Endothelial cell of umbilical vein (primary cell): ENCODE data around the gene POLA1. TPM values are rescaled to one million over a fixed set of nuclear protein-coding genes. Genes with fewer than 3 reads are reported as not detected.

Experiments used
- BruUV-seq: library from RNA; stranded (reverse); fragments of 400-500 nt; replicated peaks from 2 replicates; lab custom pipeline; 2021; lab: Mats Ljungman, UMichigan
- CTCF ChIA-PET: fragments of 300-600, 350-600 bp; sonication (Branson Sonifier 250); formaldehyde crosslinking; loops from one replicate; lab custom pipeline; 2021; ENCODE audit warnings: antibody characterized with exemption, inconsistent platforms; lab: Charles Lee
- POLR2A ChIA-PET: fragments of 300-600, 350-600 bp; sonication (Branson Sonifier 250); formaldehyde crosslinking; loops from one replicate; lab custom pipeline; 2021; ENCODE audit warnings: antibody characterized with exemption, inconsistent platforms; lab: Charles Lee
- DNase-seq: peaks from one replicate; pipeline ENCODE4 v3.0.0-alpha.2; 2011; ENCODE audit warnings: low read depth, low spot score
- FAIRE-seq: peaks from 2 replicates; lab custom pipeline; 2011; peaks lifted over from hg19 to GRCh38; lab: Jason Lieb, UNC
- H2AFZ ChIP-seq: 2 replicates; pipeline ENCODE4 v1.6.0; 2012; ENCODE audit warnings: low read depth, low read length, control low read depth, inconsistent platforms
- H3K27ac ChIP-seq: 2 replicates; pipeline ENCODE4 v1.5.1; 2011; ENCODE audit warnings: low read depth, mild to moderate bottlenecking, control low read depth, low read length, moderate library complexity; ENCODE audit not compliant: insufficient read depth
- H3K27me3 ChIP-seq, 2 experiments: 2 replicates each; pipeline versions ENCODE4 v1.6.0 to v1.6.1; 2011; ENCODE audit warnings: low read length in 2 of 2, mixed read lengths in 1 of 2; ENCODE audit not compliant: control insufficient read depth in 2 of 2, insufficient read depth in 2 of 2
- H3K36me3 ChIP-seq, 2 experiments: 2 replicates in 1 of 2; 3 replicates in 1 of 2; pipeline ENCODE4 v1.5.1; 2011; ENCODE audit warnings: low read length in 2 of 2, mild to moderate bottlenecking in 1 of 2, moderate library complexity in 1 of 2; ENCODE audit not compliant: control insufficient read depth in 2 of 2, insufficient read depth in 2 of 2; ENCODE audit errors: extremely low read depth in 1 of 2
- H3K4me1 ChIP-seq: 3 replicates; pipeline ENCODE4 v1.5.1; 2011; ENCODE audit warnings: mild to moderate bottlenecking, low read length; ENCODE audit not compliant: control insufficient read depth, insufficient read depth; ENCODE audit errors: extremely low read depth
- H3K4me2 ChIP-seq: 2 replicates; pipeline ENCODE4 v1.6.1; 2011; ENCODE audit warnings: low read length, control low read depth, mixed read lengths; ENCODE audit not compliant: insufficient read depth
- H3K4me3 ChIP-seq, 3 experiments: fragments of 200-600 bp in 1 of 3; sonication (generic), shearing (Covaris generic) in 1 of 3; replicated peaks in 1 of 3; 2 replicates each; pipeline ENCODE4 v1.5.1; 2011 to 2016; ENCODE audit warnings: control low read depth in 3 of 3, low read length in 3 of 3, mild to moderate bottlenecking in 2 of 3, inconsistent platforms in 1 of 3, low read depth in 1 of 3, moderate library complexity in 1 of 3; ENCODE audit not compliant: insufficient read depth in 1 of 3
- H3K79me2 ChIP-seq: 2 replicates; pipeline ENCODE4 v1.6.0; 2012; ENCODE audit warnings: low read length, inconsistent platforms; ENCODE audit not compliant: control insufficient read depth, insufficient read depth
- H3K9ac ChIP-seq: replicated peaks from 2 replicates; pipeline ENCODE3; 2011; ENCODE audit warnings: low read length, control low read depth; ENCODE audit not compliant: insufficient read depth; ENCODE audit errors: extremely low read depth
- H3K9me1 ChIP-seq: replicated peaks from 3 replicates; pipeline ENCODE4 v1.6.0; 2011; ENCODE audit warnings: mild to moderate bottlenecking, low read length; ENCODE audit not compliant: control insufficient read depth, insufficient read depth; ENCODE audit errors: extremely low read depth
- H3K9me3 ChIP-seq: replicated peaks from 2 replicates; pipeline ENCODE4 v1.5.1; 2012; ENCODE audit warnings: low read length, inconsistent platforms; ENCODE audit not compliant: control insufficient read depth, insufficient read depth
- H4K20me1 ChIP-seq: replicated peaks from 2 replicates; pipeline ENCODE3; 2011; ENCODE audit warnings: mild to moderate bottlenecking, low read length; ENCODE audit not compliant: control insufficient read depth, insufficient read depth; ENCODE audit errors: extremely low read depth
- EZH2 ChIP-seq: IDR thresholded peaks from 2 replicates; pipeline ENCODE4 v1.6.1; 2012; ENCODE audit warnings: borderline replicate concordance, low read depth, mild to moderate bottlenecking, moderate library complexity, low read length, inconsistent platforms; ENCODE audit not compliant: severe bottlenecking
- FOS ChIP-seq: IDR thresholded peaks from 2 replicates; pipeline ENCODE4 v1.6.1; 2011; ENCODE audit warnings: mild to moderate bottlenecking, low read length, moderate library complexity, borderline replicate concordance; ENCODE audit not compliant: insufficient read depth
- GATA2 ChIP-seq: IDR thresholded peaks from 2 replicates; pipeline ENCODE4 v1.7.0; 2011; ENCODE audit warnings: low read depth, mild to moderate bottlenecking, moderate library complexity, mixed read lengths, low read length; ENCODE audit not compliant: insufficient read length, insufficient read depth
- JUN ChIP-seq: IDR thresholded peaks from 2 replicates; pipeline ENCODE4 v1.6.1; 2011; ENCODE audit warnings: borderline replicate concordance, low read depth; ENCODE audit not compliant: insufficient read length, insufficient read depth
- MYC ChIP-seq: IDR thresholded peaks from one replicate; pipeline ENCODE4 v1.6.1; 2011; ENCODE audit warnings: mild to moderate bottlenecking, low read depth, low read length
- POLR2A ChIP-seq: IDR thresholded peaks from 2 replicates; pipeline ENCODE4 v1.6.1; 2012; ENCODE audit warnings: low read depth, mild to moderate bottlenecking, control low read depth, low read length
- POLR2AphosphoS5 ChIP-seq: IDR thresholded peaks from 2 replicates; pipeline ENCODE4 v1.6.1; 2012; ENCODE audit warnings: low read depth, mild to moderate bottlenecking, control low read depth, low read length, moderate library complexity; ENCODE audit not compliant: insufficient read depth
- dilution Hi-C: fragments of 300-500 bp; cut with MboI; formaldehyde crosslinking; loops from one replicate; pipeline ENCODE4 v1.15.0; 2019; ENCODE audit warnings: low sequenced_read_pairs; ENCODE audit not compliant: extremely low pct_ligation_motif_present
- intact Hi-C: fragments of 100-400 bp; cut with micrococcal nuclease; formaldehyde crosslinking; loops from one replicate; pipeline ENCODE4 v1.10.0; 2022
- polyA plus RNA-seq, 4 experiments: library from polyadenylated mRNA; depleted of rRNA in 3 of 4; stranded (reverse) in 3 of 4; unstranded in 1 of 4; fragments of >200 nt; gene quantifications; 2 replicates each; pipeline versions ENCODE4 v1.2.1 to v1.2.3, GENCODE V29; 2011 to 2012; ENCODE audit warnings: missing spikeins in 1 of 4
- total RNA-seq: library from RNA; stranded (reverse); gene quantifications from 2 replicates; pipeline ENCODE4 v1.2.3, GENCODE V29; 2021
- TF ChIP-seq, protein P1 (sequence below): IDR thresholded peaks from 2 replicates; pipeline ENCODE4 v1.6.1; 2011; ENCODE audit not compliant: insufficient read depth, insufficient read length
- TF ChIP-seq, protein P2 (sequence below), 2 donors: IDR thresholded peaks; 1 replicate in 1 of 2; 2 replicates in 1 of 2; pipeline ENCODE4 v1.5.1; 2011; ENCODE audit warnings: low read length in 2 of 2, mild to moderate bottlenecking in 2 of 2, moderate library complexity in 2 of 2, control low read depth in 1 of 2, inconsistent platforms in 1 of 2, low read depth in 1 of 2; ENCODE audit not compliant: insufficient read depth in 1 of 2; ENCODE audit errors: extremely low read depth in 1 of 2

POLA1 gene
- total and polyA plus RNA-seq, 2 donors (not counting 3 experiments of a cell fraction or from before 2014, with no cell fraction given): 1.8 to 18.6 TPM

DNA sequence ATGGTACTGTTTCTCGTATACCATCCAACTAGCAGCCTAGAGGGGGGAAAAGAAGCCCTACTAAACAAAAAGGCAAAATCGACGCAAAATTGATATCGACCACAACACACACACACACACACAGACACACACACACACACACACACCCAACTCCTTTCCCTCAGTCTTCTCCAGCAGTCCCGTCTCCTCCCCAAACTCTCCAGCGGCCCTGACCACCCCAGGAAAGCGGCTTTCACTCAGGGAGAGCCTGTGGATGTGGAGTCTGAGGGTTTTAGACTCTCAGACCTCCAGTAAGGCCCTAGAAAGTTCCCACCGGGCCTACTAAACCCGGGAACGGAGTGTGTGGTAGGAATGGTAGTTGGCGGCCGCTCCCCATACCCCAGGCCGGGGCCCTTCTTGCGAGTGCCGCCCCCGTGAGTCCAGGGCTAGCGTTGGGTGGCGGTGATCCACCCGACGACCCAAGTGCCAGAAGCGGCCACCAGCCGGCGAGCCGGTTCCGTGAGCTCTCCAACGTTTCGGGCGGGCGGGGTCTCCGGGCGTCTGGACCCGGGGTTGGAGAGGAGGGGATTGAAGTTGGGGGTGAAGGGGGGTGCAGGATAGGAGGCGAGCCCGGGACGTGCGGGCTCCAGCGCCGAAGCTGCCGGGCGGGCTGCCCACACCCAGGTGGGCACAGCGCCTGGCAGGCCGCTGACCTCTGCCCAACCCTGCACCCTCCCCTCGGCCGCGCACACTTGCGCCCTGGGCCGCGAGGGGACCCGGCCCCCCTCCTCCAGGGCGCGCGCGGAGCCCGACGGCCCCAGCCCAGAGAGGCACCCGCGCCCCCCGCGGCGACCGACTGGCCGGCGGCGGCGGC lies 308.3 kb downstream of the POLA1 start:
- FAIRE-seq (no peak), DNase-seq (no peak)
- ChIA-PET POLR2A (no interaction called here), CTCF (interaction anchor here (1.1 kb wide), 1 partner anchor 163 kb away, joined by 4 read pairs; no protein-coding TSS in a partner anchor)
- peaks cover 5% of the 10 kb centered on the region for H3K4me1 ChIP-seq
- no peak overlapping the region for H3K4me2 ChIP-seq
- intact Hi-C loops: no loop called here
- no peaks in the 10 kb centered on the region for H4K20me1 ChIP-seq
- no peaks in the 10 kb centered on the region for H3K9me1 ChIP-seq
- H3K27me3 ChIP-seq: peaks cover 30 to 54% of the 10 kb centered on the region in 2 experiments
- dilution Hi-C loops: no loop called here
- H3K9ac ChIP-seq: no peak overlapping the region
- no peak overlapping the region for H3K4me3 ChIP-seq
- H2AFZ ChIP-seq: no peak overlapping the region
- H3K36me3 ChIP-seq: no peaks in the 10 kb centered on the region
- no peak for TF ChIP-seq JUN
- TF ChIP-seq, protein P1, sequence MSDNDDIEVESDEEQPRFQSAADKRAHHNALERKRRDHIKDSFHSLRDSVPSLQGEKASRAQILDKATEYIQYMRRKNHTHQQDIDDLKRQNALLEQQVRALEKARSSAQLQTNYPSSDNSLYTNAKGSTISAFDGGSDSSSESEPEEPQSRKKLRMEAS: no peak
- TF ChIP-seq, protein P2, sequence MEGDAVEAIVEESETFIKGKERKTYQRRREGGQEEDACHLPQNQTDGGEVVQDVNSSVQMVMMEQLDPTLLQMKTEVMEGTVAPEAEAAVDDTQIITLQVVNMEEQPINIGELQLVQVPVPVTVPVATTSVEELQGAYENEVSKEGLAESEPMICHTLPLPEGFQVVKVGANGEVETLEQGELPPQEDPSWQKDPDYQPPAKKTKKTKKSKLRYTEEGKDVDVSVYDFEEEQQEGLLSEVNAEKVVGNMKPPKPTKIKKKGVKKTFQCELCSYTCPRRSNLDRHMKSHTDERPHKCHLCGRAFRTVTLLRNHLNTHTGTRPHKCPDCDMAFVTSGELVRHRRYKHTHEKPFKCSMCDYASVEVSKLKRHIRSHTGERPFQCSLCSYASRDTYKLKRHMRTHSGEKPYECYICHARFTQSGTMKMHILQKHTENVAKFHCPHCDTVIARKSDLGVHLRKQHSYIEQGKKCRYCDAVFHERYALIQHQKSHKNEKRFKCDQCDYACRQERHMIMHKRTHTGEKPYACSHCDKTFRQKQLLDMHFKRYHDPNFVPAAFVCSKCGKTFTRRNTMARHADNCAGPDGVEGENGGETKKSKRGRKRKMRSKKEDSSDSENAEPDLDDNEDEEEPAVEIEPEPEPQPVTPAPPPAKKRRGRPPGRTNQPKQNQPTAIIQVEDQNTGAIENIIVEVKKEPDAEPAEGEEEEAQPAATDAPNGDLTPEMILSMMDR (IDR thresholded peaks at IDR 0.05; ENCODE audit: extremely low read depth in 1 of 2, insufficient read depth in 1 of 2, low read depth in 1 of 2, low read length in 2 of 2): no peak
- TF ChIP-seq MYC: no peak
- no peak for TF ChIP-seq FOS
- no peak for TF ChIP-seq POLR2AphosphoS5
- peak; percentile 52 for TF ChIP-seq EZH2
- no peak for TF ChIP-seq GATA2
- no peak for TF ChIP-seq POLR2A
- no peak overlapping the region for H3K27ac ChIP-seq
- no TSS peak for BruUV-seq
- H3K9me3 ChIP-seq: no peaks in the 10 kb centered on the region
- H3K79me2 ChIP-seq: no peaks in the 10 kb centered on the region
